HG03575 (cell line): ENCODE data around the gene RCN2.
"Not testable (repeated sequence)": the region's sequence is repeated elsewhere in the genome, so short reads cannot be mapped to it uniquely, and the experiment has no call there.

Experiments
- ATAC-seq: cut with Tn5 transposase; IDR thresholded peaks from one replicate; pipeline ENCODE4 v1.9.1; 2021; ENCODE audit not compliant: unreplicated experiment, insufficient number of reproducible peaks, low FRiP score; ENCODE audit errors: extremely low read depth

The RCN2 gene, protein sequence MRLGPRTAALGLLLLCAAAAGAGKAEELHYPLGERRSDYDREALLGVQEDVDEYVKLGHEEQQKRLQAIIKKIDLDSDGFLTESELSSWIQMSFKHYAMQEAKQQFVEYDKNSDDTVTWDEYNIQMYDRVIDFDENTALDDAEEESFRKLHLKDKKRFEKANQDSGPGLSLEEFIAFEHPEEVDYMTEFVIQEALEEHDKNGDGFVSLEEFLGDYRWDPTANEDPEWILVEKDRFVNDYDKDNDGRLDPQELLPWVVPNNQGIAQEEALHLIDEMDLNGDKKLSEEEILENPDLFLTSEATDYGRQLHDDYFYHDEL

DNA sequence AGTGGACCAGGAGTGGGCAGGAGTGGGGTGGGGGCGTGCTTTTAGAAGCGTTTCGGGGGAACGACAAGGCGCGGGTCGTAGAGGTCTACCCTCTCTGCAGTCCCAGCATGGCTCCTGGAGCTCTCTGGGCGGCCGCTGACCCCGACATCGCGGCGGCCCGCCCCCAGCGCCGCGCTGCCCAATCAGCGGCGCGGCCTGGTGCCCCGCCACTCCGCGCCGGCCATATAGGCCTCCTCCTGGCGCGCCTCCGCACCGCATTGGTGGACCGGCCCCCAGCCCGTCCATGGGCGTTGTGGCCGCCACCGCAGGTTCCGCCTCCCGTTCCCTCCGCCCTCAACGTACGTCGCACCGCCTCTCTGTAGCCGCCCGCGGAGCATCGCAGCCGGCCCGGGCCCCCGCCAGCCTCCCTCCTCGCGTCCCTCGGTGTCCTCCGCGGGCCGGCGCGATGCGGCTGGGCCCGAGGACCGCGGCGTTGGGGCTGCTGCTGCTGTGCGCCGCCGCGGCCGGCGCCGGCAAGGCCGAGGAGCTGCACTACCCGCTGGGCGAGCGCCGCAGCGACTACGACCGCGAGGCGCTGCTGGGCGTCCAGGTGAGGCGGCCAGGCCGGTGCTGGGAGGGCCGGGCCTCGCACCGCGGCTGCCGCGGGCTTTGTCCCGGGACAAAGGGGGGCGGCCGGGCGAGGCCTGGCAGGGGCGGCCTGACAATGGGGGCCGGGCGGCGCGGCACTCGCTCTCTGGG is at the start of gene RCN2:
Gene RCN2, plus strand, starts transcription at position 353 of the 738 bp plus-strand sequence. Its CDS starts 93 bp downstream, at position 446.
- peak; percentile 75 for ATAC-seq

DNA sequence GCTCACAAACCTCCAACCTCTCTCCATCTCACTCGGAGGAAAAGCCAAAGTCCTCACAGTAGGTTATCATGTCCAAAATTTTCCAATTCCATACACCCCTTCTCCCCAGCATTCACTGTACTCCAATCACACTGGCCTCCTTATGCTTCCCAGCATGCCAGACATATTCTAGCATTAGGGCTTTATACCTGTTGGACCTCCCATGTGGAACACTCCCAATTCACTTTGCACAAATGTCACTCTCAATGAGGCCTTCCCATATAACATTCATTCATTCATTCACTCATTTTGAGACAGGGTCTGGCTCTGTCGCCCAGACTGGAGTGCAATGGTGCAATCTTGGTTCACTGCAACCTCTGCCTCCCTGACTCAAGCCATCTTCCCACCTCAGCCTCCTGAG is 46.3 kb upstream of the RCN2 start:
- ATAC-seq, result no peak

DNA sequence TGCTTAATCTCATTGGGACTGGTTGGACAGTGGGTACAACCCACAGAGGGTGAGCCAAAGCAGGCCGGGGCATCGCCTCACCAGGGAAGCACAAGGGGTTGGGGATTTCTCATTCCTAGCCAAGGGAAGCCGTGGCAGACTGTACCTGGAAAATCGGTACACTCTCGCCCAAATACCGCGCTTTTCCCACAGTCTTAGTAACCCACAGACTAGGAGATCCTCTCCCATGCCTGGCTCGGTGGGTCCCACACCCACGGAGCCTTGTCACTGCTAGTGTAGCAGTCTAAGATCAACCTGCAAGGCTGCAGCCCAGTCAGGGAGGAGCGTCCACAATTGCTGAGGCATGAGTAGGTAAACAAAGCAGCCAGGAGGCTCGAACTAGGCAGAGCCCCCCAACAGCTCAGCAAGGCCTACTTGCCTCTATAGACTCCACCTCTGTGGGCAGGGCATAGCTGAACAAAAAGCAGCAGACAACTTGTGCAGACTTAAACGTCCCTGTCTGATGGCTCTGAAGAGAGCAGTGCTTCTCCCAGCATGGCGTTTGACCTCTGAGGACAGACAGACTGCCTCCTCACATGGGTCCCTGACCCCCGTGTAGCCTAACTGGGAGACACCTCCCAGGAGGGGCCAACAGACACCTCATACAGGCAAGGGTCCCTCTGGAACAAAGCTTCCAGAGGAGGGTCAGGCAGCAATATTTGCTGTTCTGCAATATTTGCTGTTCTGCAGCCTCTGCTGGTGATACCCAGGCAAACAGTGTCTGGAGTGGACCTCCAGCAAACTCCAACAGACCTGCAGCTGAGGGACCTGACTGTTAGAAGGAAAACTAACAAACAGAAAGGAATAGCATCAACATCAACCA is 44.0 kb upstream of the RCN2 start:
- not testable (repeated sequence) for ATAC-seq

DNA sequence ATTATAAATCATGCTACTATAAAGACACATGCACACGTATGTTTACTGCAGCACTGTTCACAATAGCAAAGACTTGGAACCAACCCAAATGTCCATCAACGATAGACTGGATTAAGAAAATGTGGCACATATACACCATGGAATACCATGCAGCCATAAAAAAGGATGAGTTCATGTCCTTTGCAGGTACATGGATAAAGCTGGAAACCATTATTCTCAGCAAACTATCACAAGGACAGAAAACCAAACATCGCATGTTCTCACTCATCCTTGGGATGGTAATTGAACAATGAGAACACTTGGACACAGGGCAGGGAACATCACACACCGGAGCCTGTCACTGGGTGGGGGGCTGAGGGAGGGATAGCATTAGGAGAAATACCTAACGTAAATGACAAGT is 38.7 kb upstream of the RCN2 start:
- ATAC-seq, result not testable (repeated sequence)

DNA sequence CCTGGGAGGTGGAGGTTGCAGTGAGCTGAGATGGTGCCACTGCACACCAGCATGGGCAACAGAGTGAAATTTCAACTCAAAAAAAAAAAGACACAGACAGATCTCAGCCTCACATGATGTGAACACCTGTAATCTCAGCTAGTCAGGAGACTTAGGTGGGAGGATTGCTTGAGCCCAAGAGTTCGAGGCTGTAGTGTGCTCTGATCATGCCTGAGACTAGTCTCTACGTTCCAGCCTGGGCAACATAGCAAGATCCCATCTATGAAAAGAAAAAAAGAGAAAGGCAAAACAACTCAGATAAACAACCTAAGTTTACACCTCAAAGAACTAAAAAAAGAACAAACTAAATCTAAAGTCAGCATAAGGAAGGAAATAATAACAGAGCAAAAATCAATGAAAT is 37.4 kb upstream of the RCN2 start:
- ATAC-seq, result no peak

DNA sequence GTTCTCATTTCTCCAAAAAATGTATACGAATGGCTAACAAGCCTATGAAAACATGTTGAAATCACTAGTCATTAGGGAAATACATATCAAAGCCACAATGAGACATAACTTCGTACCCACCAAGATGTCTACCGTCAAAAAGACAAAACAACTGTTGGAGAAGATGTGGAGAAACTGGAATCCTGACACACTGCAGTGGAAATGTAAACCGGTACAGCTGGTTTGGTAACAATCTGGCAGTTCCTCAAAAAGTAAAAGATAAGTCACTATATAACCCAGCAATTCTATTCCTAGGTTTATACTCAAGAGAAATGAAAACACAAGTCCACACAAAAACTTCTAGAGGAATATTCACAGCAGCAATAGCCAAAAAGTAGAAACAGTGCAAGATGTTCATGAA is 33.4 kb upstream of the RCN2 start:
- ATAC-seq, result no peak

DNA sequence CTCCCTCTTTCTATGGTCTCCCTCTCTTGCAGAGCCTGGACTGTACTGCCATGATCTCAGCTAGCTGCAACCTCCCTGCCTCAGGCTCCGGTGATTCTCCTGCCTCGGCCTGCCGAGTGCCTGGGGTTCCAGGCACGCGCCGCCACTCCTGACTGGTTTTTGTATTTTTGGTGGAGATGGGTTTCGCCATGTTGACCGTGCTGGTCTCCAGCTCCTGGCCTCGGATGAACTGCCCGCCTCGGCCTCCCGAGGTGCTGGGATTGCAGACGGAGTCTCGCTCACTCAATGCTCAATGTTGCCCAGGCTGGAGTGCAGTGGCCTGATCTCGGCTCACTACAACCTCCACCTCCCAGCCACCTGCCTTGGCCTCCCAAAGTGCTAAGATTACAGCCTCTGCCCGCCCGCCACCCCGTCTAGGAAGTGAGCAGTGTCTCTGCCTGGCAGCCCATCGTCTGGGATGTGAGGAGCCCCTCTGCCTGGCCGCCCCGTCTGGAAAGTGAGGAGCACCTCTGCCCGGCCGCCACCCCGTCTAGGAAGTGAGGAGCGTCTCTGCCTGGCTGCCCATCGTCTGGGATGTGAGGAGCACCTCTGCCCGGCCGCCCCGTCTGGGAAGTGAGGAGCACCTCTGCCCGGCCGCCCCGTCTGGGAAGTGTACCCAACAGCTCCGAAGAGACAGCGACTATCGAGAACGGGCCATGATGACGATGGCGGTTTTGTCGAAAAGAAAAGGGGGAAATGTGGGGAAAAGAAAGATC is 32.2 kb upstream of the RCN2 start:
- not testable (repeated sequence) for ATAC-seq

DNA sequence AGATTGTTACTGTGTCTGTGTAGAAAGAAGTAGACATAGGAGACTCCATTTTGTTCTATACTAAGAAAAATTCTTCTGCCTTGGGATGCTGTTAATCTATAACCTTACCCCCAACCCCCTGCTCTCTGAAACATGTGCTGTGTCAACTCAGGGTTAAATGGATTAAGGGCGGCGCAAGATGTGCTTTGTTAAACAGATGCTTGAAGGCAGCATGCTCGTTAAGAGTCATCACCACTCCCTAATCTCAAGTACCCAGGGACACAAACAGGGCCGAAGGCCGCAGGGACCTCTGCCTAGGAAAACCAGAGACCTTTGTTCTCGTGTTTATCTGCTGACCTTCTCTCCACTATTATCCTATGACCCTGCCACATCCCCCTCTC is 31.6 kb upstream of the RCN2 start:
- not testable (repeated sequence) for ATAC-seq

DNA sequence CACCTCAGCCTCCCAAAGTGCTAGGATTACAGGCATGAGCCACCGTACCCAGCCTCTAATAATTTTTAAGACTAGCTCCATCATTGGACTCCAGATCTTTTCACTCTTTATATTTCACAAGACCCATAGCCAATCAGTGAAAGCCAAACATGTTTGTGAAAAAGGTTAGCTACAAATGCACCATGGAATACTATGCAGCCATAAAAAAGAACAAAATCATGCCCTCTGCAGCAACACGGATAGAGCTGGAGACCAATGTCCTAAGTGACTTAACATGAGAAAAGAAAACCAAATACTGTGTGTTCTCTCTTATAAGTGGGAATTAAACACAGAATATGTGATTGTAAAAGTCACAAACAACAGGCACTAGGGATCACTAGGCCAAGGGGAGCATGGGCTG is 29.6 kb upstream of the RCN2 start:
- no peak for ATAC-seq

DNA sequence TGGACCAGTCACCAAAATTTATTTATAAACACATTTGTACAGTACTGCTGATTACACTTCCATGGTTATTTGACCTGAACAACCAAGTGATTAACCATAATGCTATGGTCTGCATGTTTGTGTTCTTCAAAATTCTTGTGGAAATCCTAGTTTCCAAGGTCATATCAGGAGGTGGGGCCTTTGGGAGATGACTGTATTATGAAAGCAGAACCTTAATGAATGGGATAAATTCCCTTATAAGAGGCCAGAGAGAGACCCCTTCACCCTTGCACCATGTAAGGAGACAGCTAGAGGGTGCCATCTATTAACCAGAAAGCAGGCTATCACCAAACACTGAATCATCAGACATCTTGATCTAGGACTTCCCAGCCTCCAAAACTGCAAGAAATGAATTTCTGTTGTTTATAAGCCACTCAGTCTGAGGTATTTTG is 28.3 kb upstream of the RCN2 start:
- no peak for ATAC-seq

DNA sequence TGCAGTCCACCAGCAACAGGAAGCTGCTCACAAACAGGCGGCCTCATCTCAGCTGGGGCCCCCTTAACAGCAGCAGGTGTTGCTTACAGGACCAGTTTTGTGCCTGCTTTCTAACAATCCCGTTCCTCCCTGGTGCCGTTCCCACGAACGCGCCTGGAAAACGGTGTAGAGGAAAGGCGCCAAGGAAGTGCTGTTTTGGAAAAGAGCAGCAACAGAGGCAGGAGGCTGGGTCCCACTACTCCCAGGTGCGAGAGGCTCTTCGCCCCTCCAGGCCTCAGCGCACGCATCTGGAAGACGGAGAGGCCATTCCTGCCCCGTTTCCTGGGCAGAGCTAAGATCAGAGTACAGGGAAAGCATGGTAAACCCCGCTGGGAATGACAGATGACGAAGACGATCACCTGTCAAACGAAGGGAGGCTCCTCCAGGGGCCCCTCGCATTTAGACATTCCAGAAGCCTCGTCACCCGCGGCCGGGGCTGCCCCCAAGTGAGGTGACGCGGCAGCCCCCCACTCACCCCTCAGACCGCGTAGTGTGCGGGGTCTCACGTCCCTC is 27.0 kb upstream of the RCN2 start:
- no peak for ATAC-seq

DNA sequence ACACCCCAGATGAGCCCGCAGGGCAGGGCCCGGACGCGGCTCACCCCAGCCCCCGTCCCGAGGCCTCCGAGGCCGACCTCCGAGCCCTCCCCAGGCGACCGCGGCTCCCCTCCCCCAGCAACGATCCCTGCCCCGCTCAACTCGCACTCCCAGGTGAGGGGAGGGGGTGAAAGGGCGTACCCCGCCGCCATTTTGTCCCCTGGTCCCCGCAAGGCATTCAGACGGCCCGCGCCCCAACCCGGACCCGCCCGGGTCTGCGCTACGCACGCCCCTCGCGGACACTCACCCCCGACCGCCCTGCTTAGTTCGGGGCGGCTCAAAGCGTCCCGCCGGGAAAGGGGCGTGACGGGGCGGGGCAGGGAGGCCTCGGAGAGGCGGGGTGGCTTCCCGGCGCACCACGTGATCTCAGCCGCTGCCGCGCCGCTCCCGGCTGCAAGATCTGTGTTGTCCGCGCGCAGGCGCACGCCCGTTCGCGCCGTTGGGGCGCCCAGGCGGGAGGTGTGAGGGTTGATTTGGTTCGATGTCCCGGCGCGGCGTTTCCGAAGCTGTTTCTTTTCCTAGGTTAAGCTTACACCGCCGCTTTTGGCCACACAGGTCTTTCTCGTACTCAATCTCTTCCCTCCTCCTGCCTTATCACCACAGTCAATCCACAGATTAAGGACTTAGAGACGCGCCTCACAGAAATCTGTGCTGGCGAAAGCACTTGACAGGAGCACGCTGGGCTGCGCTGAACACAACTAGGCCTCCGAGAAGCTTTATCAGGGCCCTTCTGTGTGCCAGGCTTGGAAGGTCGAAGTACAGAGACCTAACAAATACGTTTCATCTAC is 26.3 kb upstream of the RCN2 start, which contains the start of gene SCAPER:
Gene SCAPER, minus strand, starts transcription at position 328 of the 827 bp plus-strand sequence. CDS start 21,523 bp downstream, outside the sequence.
- no peak for ATAC-seq

DNA sequence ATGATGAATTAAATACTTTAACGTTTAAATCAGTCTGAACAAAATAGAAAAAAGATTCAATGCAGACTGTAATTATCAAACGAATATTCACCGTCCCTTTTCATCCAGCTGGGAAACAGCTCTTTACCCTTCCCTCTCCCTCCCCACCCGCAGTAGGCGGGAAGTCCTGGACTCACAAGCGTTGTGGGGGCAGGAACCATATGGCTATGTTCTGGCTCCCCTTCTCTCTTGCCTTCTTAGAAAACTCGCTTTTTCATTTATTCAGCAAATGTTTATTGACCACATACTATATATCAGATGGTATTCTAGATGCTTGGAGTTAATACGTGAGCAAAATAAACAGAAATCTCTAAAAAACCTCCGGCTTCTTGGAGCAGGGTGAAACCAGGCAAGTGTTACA is 25.7 kb upstream of the RCN2 start:
- ATAC-seq, result no peak

DNA sequence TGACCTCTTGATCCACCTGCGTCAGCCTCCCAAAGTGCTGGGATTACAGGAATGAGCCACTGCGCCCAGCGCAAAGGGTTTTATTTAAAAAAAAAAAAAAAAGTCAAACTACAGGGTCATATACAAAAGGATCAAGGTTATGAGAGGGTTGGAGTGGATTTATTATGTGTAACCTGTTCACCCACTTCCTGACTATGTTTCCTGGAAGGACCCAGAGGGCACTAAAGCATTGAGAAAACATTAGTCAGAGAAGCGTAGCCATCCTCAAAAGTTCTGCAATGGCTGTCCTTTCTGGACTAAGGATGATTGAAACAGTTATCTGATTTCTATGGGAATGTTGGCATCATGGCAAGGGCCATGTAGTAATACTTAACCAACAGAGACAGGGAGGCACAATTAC is 19.1 kb upstream of the RCN2 start:
- ATAC-seq, result no peak

DNA sequence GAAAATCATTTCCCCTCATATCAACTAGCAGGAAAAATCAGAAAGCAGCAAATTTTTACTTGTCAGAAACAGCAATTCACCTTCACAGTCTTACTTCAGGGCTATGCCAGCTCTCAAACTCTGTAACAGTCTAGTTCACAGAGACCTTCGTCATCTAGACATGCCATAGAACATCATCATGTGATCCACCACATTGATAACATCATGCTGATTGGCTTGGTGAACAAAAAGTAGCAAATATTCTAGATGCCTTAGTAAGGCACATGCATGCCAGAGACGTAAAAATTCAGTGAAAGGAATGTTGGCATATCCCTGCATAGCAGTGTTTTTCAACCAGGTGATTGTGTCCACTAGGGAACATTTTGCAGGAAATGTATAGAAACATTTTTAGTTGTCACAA is 17.8 kb upstream of the RCN2 start:
- ATAC-seq, result no peak

DNA sequence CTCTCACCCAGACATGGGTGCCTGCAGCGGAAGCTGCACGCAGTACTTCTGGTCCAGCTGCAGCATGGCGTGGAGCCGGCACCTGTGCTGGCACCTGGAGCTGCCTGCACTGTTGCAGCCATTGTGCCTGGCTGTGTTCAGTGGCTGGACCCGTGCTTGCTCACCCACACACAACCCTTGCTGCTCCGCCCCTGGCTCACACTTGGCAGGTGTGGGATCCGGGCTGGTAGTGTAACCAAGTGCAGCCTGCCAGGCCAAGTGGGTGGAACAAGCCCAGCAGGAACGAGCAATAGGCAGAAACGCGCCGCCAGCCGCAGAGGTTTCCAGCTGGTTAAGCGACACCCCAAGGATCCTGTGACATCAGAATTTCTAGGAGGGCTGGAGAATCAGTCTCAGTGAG is 15.2 kb upstream of the RCN2 start:
- no peak for ATAC-seq

DNA sequence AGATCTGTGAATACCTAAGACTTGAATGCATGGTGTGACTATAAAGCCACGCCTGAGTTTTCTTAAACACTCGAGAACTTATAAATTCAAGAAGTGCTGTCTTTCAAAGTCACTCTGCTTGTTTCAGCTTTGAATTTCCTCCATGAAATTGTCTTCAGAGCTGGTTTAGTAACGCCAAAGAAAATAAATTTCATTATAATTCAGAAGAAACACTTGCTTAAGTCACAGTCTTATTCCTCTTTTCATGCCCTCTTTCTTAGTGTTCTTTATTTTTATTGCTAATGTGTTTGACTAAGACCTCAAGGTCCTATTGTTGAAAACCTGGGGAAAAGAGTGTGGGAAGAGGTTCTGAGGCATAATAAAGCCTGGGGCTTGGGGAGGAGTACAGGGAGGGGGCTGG is 3.3 kb upstream of the RCN2 start:
- ATAC-seq, result no peak
